Hypothalamus (tissue), 51 donors: ENCODE results near the gene ZNF169.
"Not testable (repeated sequence)": the region's sequence is repeated elsewhere in the genome, so short reads cannot be mapped to it uniquely, and the experiment has no call there.

Source experiments
- DNase-seq, 51 donors: peaks; one replicate each; lab custom pipeline; 2025; lab: John Stamatoyannopoulos, UW

ZNF169 gene

DNA sequence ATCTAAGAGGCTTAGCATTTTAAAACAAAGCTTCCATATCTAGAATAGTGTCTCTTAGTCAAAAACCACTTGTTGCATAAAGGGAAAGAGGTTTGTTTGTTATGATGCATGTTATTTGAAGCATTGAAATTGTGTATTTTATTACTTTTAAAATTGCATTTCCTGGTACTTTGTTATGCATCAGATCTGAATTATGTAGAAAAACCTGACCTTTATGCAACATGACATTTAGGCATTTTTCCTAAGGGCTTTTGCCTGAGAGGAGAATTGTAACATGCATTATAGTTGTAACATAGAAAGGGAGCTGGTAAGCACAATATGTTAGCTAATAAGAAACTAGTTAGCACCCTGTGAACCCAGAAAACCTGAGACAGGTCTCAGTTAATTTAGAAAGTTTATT is 22.0 kb downstream of the ZNF169 start:
- DNase-seq, result no peak

- DNase-seq, result no peak
Measured at GRCh38 chr9:94286116-94286515, 27.0 kb downstream of the ZNF169 start.

- DNase-seq, result no peak
Measured at GRCh38 chr9:94287877-94288513, 28.9 kb downstream of the ZNF169 start.

GRCh38 chr9:94289691-94290090 is 30.6 kb downstream of the ZNF169 start:
- no peak for DNase-seq

DNA sequence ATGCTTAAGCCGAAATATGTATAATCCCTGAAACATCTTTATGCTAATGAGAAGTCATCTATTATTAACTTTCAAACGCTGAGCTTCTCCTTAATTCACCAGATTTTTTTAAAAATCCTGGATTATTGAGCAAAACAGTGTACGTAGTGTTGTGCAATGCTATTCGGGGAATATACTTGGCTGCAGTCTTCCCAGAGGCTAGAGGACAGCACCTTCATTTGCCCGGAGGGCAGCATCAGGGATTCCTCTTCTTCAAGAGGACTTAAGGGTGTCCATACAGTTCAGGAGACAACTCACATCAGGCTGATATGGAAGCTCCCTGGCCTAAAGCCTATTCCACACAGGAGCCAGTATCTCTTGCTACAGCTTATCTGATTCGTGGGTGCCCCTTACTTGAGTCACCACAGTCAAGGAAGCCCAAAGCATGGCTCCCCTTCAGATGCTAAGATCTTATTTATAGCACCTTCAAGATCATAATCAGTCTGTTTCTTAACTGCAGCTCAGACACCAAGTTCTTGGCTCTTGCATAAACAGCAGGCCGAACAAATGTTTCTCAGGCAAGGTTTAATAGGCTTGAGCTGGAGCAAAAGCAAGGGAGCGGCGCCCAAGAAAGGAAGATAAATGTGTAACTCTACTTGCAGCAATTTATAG is 40.0 kb downstream of the ZNF169 start:
- no peak for DNase-seq

GRCh38 chr9:94300470-94301301 is 41.6 kb downstream of the ZNF169 start:
- no peak for DNase-seq

DNA sequence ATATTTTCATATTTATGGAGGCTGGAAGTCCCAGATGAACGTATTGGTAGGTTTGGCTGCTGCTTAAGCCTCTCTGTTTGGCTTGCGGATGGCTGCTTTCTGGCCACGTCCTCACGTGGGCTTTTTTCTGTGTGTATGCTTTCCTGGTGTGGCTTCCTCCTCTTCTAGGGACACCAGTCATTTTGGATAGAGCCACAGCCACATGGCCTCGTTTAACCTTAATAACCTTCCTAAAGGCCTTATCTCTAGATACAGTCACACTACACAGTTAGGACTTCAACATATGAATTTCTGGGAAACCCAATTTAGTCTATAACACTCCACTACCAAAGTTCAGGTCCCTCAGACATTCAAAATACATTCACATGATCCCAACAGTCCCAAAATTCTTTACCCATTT is 42.5 kb downstream of the ZNF169 start:
- no peak for DNase-seq

DNA sequence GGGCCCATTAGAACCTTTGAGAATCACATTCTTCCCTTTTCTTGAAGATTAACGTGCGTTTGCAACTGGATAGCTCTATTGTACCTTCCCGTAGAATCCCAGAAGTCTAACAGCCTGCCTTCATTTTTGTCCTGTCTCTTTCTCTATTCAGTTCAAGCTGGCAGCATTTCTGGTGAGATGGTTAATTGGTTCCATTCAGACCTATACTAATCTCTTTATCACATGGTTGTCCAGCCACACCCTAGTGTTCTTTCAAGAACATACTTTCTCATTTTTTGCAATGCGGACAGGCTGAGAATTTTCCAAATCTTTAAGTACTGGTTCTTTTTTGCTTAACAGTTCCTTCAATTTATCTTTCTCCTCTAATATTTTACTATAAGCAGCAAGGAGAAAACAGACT is 43.3 kb downstream of the ZNF169 start:
- no peak for DNase-seq

- DNase-seq, result no peak
Measured at GRCh38 chr9:94303321-94303720, 44.2 kb downstream of the ZNF169 start.

DNA sequence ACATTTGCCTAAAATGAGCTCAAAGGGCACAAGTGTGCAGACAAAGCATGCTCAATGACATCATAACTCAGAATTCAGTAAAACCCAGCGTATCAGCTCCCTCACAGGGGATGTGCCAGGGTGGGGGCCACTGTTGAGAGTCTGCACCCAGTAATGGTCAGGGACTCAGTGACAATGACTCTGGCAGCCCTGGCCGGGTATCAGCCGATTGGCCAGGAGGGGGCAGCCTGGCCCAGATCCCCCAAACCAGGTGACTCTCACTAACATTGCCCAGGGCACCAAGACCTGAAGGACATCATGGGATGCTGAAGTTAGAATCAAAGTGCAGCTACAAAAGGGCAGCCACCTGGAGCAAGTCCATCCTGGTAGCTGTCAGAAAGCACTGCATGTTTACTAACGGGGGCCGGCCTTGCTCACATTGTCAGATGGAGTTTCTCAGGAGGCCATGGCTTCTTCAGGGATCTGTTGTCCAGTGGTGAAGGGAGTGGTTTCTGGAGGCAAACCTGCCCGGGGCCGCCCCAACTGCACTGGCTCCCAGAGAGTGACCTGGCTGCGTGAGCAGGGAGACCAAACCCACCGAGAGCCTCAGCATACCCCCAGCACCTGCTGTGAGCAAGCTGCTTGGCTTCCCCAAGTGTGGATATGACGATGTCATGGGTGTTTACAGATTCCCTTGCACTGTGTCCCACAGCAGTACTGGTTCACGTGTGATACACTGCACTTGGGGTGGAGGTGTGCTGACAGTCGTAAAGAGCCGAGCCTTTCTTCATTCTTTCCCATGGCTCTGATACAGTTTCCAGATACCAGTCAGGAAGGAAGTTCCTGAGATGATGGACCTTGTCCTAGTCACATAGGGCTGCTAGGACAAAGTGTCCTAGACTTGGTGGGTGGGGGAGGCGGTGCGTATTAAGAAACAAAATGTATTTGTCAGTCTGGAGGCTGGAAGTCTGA is 56.2 kb downstream of the ZNF169 start:
- not testable (repeated sequence) for DNase-seq

DNA sequence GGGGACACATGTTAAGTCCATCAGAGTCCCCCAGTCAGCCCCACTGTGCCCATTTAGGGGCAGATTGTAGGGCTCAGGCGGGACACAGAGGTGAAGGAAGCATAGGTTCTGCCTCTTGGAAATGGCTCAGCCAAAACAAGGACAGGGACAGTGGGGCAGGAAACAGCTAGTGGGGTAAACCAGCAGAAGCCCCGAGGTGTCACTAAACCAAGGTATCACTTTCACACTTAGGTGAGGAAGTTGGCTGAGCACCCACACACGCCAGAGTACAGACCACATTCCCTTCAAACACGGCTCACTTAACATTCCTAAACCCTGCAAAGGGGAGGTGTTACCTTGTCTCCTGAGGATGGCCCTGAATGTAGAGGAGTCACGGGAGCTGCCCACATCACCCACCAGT is 57.1 kb downstream of the ZNF169 start:
- not testable (repeated sequence) for DNase-seq

- not testable (repeated sequence) for DNase-seq
Measured at GRCh38 chr9:94317949-94318657, 59.0 kb downstream of the ZNF169 start.

DNA sequence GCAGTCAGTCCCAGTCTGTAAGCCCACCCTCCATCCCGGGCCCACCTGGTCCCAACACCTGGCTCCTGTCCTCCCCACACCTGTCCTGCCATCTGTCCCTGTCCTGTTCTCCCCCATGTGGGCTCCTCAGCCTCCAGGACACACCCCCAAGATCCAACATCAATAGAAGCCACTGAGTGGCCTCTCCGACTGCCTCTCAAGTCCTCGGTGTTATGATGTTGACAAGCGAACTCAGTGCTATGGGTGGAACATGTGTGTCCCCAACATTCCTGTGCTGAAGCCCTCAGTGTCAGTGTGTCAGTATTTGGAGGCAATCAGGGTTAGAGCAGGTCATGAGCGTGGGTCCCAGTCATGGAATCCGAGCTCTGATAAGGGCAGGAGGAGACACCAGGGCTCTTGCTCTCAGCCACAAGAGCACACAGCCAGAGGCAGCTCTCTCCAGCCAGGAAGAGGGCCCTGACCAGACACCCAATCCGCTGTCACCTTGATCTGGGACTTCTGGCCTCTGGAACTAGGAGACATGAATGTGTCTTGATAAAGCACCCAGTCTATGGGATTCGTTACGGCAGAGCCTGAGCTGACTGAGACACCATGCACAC is 63.3 kb downstream of the ZNF169 start:
- DNase-seq, result not testable (repeated sequence)

GRCh38 chr9:94323153-94323798 is 64.2 kb downstream of the ZNF169 start:
- not testable (repeated sequence) for DNase-seq

GRCh38 chr9:94325583-94325982 is 66.5 kb downstream of the ZNF169 start:
- not testable (repeated sequence) for DNase-seq

DNA sequence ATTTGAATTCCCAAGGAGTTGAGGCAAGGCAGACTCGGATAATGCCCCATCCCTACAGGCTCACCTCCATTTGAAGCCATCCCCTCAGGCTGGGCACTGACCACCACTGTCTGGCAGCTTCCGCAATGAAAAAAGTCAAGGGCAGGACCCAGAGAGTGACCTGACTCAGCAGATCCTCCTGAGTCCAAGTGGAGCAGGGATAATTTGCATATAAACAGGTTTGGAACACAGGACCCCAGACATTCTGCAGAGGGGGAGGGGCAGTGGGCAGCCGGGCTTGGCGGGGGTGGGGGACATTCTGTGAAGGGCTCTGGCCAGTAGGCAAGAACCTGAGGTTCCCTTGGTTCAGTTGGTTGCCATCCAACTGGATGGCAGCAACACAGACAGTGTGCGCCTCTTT is 69.4 kb downstream of the ZNF169 start, which contains the start of gene NUTM2F:
NUTM2F (minus strand) TSS at position 101 of the 400 bp plus-strand sequence; CDS start at position 80, 21 bp downstream.
- not testable (repeated sequence) for DNase-seq

GRCh38 chr9:94336445-94336844 is 77.3 kb downstream of the ZNF169 start:
- not testable (repeated sequence) for DNase-seq

- not testable (repeated sequence) for DNase-seq
Measured at GRCh38 chr9:94338723-94339122, 79.6 kb downstream of the ZNF169 start.

GRCh38 chr9:94339657-94340056 is 80.6 kb downstream of the ZNF169 start:
- DNase-seq, result not testable (repeated sequence)
